Osteoblast (primary cell): ENCODE data around the gene UGGT2. TPM values are rescaled to one million over a fixed set of nuclear protein-coding genes. Genes with fewer than 3 reads are reported as not detected.

Experiments
- DNase-seq: peaks from one replicate; pipeline ENCODE4 v3.0.0; 2011; ENCODE audit warnings: low spot score, mixed read lengths; ENCODE audit not compliant: insufficient read length; ENCODE audit errors: missing footprints
- H2AFZ ChIP-seq: 2 replicates; pipeline ENCODE4 v1.6.0; 2011; ENCODE audit warnings: mild to moderate bottlenecking, low read length
- H3K27ac ChIP-seq: 2 replicates; pipeline ENCODE4 v1.5.1; 2011; ENCODE audit warnings: mild to moderate bottlenecking, low read depth, low read length, moderate library complexity
- H3K27me3 ChIP-seq: 2 replicates; pipeline ENCODE4 v1.6.0; 2012; ENCODE audit warnings: mild to moderate bottlenecking, control low read depth, inconsistent platforms, low read length, moderate library complexity; ENCODE audit not compliant: insufficient read depth
- H3K36me3 ChIP-seq: 2 replicates; pipeline ENCODE4 v1.5.1; 2011; ENCODE audit warnings: mild to moderate bottlenecking, low read length, control low read depth, moderate library complexity; ENCODE audit not compliant: insufficient read depth
- H3K4me1 ChIP-seq: 2 replicates; pipeline ENCODE4 v1.5.1; 2011; ENCODE audit warnings: mild to moderate bottlenecking, low read length, control low read depth, moderate library complexity; ENCODE audit not compliant: insufficient read depth
- H3K4me2 ChIP-seq: 2 replicates; pipeline ENCODE4 v1.6.0; 2011; ENCODE audit warnings: mild to moderate bottlenecking, low read length; ENCODE audit not compliant: insufficient read depth
- H3K4me3 ChIP-seq: fragments of 200-600 bp; sonication (generic); 3 replicates; pipeline ENCODE4 v1.5.1; 2012; ENCODE audit warnings: mild to moderate bottlenecking, low read length, inconsistent platforms; ENCODE audit not compliant: insufficient read depth
- H3K79me2 ChIP-seq: 2 replicates; pipeline ENCODE4 v1.6.0; 2012; ENCODE audit warnings: mild to moderate bottlenecking, low read length, control low read depth, inconsistent platforms; ENCODE audit not compliant: insufficient read depth
- H3K9me3 ChIP-seq: 2 replicates; pipeline ENCODE4 v1.5.1; 2011; ENCODE audit warnings: low read depth, low read length, control low read depth
- H4K20me1 ChIP-seq: 2 replicates; pipeline ENCODE4 v1.6.0; 2012; ENCODE audit warnings: mild to moderate bottlenecking, low read length, control low read depth; ENCODE audit not compliant: insufficient read depth
- total RNA-seq: library from RNA; depleted of rRNA; stranded (reverse); fragments of >200 nt; gene quantifications from 2 replicates; pipeline ENCODE4 v1.2.3, GENCODE V29; 2012
- TF ChIP-seq, protein P1 (sequence below): IDR thresholded peaks from 2 replicates; pipeline ENCODE4 v1.5.1; 2011; ENCODE audit warnings: mild to moderate bottlenecking, low read depth, low read length, moderate library complexity; ENCODE audit errors: extremely low read depth

Gene UGGT2
- total RNA-seq, 1 donor = 78.2 TPM

DNA sequence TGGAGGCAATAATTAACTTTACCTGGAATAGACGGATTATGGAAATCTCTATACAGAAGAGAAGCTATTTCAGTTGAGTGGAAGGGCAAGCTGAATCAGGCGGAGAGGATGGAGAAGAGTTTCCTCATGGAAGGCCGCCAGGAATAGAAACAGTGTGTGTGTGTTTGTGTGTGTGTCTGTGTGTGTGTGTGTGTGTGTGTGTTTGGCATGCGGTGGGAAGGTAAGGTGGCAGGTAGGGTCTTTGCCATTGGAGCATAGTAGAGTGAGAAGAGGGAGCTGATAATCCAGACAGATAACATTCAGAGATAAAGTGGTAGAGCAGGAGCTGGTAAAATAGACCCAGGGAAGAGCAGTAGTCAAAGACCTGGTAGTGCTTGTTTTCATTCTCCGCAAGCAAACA is 27.5 kb upstream of the UGGT2 start:
- Histone ChIP-seq H3K27me3 (peaks cover 4% of the 10 kb centered on the region), H3K9me3 (no peaks in the 10 kb centered on the region), H3K4me1 (no peaks in the 10 kb centered on the region), H3K4me2 (no peak overlapping the region), H4K20me1 (no peaks in the 10 kb centered on the region), H3K79me2 (no peaks in the 10 kb centered on the region), H3K4me3 (no peak overlapping the region), H3K27ac (no peak overlapping the region), H2AFZ (no peak overlapping the region), H3K36me3 (no peaks in the 10 kb centered on the region)
- DNase-seq = no peak
- TF ChIP-seq, protein P1, sequence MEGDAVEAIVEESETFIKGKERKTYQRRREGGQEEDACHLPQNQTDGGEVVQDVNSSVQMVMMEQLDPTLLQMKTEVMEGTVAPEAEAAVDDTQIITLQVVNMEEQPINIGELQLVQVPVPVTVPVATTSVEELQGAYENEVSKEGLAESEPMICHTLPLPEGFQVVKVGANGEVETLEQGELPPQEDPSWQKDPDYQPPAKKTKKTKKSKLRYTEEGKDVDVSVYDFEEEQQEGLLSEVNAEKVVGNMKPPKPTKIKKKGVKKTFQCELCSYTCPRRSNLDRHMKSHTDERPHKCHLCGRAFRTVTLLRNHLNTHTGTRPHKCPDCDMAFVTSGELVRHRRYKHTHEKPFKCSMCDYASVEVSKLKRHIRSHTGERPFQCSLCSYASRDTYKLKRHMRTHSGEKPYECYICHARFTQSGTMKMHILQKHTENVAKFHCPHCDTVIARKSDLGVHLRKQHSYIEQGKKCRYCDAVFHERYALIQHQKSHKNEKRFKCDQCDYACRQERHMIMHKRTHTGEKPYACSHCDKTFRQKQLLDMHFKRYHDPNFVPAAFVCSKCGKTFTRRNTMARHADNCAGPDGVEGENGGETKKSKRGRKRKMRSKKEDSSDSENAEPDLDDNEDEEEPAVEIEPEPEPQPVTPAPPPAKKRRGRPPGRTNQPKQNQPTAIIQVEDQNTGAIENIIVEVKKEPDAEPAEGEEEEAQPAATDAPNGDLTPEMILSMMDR = no peak

DNA sequence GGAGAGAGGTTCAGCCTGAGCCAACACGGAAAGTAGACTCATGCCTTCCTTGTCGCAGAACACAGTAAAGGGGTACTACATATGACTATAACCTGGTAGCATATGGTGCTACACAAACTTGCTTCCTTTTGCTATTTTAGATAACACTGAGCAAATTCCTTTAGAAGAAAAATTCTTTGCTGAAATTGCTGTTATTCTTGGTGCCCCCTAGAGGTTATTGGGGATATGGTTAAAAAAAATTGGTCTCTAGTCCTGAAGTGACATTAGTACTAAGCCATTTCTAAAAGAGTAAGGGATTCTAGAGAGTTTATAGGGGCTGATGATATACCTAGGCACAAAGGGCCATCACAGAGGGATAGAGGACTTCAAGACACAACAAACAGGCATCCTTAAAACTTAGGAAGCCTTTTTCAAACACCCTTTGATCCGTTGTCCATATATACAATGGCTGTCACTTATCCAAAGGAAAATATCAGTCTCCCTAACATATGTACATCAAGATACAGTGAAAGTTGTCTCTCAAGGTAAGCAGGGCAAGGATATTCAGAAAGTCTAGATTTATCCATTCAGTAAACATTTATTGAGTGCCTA is 22.8 kb upstream of the UGGT2 start:
- no peaks in the 10 kb centered on the region for H4K20me1 ChIP-seq
- H3K4me3 ChIP-seq = no peak overlapping the region
- no peaks in the 10 kb centered on the region for H3K79me2 ChIP-seq
- no peaks in the 10 kb centered on the region for H3K9me3 ChIP-seq
- TF ChIP-seq, protein P1 = peak; percentile 74
- peak; percentile 49 for DNase-seq
- H3K36me3 ChIP-seq = no peaks in the 10 kb centered on the region
- peaks cover 4% of the 10 kb centered on the region for H3K27me3 ChIP-seq
- H2AFZ ChIP-seq = no peak overlapping the region
- no peak overlapping the region for H3K27ac ChIP-seq
- H3K4me1 ChIP-seq = no peaks in the 10 kb centered on the region
- no peak overlapping the region for H3K4me2 ChIP-seq

DNA sequence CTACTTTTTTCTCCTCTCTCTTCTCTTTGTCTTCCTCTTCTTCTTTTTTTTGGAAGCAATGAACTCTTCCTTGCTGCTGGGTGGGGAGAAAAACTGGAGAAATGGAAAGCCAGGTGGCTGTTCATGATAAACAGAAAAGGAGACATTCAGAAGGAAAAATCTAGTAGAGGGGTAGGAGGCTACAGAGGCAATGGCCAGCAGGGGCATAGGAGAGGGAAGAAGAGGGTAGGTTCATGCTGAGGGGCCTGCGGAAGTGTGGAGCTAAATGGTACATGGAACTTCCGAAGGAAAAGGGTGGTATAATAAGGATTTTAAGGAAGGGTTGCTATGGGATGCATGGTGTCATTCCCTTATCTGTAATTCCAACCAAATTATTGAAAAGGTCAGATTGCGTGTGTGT is 19.2 kb upstream of the UGGT2 start:
- H2AFZ ChIP-seq = no peak overlapping the region
- peak; percentile 8 for DNase-seq
- H4K20me1 ChIP-seq = no peaks in the 10 kb centered on the region
- no peaks in the 10 kb centered on the region for H3K4me1 ChIP-seq
- no peak overlapping the region for H3K27ac ChIP-seq
- no peaks in the 10 kb centered on the region for H3K79me2 ChIP-seq
- H3K4me3 ChIP-seq = no peak overlapping the region
- peaks cover 4% of the 10 kb centered on the region for H3K27me3 ChIP-seq
- TF ChIP-seq, protein P1 = no peak
- no peak overlapping the region for H3K4me2 ChIP-seq
- H3K36me3 ChIP-seq = no peaks in the 10 kb centered on the region
- H3K9me3 ChIP-seq = no peaks in the 10 kb centered on the region

DNA sequence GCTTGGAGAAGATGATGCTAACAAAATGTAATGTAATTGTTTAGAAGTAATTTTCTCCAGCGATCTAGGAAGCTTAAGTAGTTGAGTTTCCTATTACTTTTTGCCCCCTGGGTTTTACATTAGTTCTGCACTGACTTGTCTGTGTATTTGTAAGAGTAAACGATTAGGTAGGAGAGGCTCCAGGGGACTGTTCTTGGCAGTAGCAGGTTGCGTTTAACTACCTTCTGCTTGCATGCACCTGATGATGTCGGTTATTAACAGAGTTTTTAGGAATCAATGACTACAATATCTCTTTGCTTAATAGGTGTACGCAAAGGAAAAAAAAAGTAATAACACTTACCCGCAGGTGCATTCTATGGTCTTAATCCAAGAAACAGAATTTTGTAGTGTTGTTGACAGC is 18.3 kb upstream of the UGGT2 start:
- Histone ChIP-seq H3K9me3 (no peaks in the 10 kb centered on the region), H3K27me3 (peaks cover under 1% of the 10 kb centered on the region), H2AFZ (no peak overlapping the region)

More for the DNA sequence above, 18.3 kb upstream of the UGGT2 start:
- no peak overlapping the region for H3K4me2 ChIP-seq
- no peaks in the 10 kb centered on the region for H3K79me2 ChIP-seq
- no peak overlapping the region for H3K4me3 ChIP-seq
- DNase-seq = no peak
- TF ChIP-seq, protein P1 = no peak
- no peaks in the 10 kb centered on the region for H3K36me3 ChIP-seq
- no peak overlapping the region for H3K27ac ChIP-seq
- H3K4me1 ChIP-seq = no peaks in the 10 kb centered on the region
- H4K20me1 ChIP-seq = no peaks in the 10 kb centered on the region
